GM04504 (cell line): Measurements from ENCODE around the gene NAT10.
"Not testable (repeated sequence)": the region's sequence is repeated elsewhere in the genome, so short reads cannot be mapped to it uniquely, and the experiment has no call there.

Experiments used
- DNase-seq: peaks from one replicate; pipeline ENCODE4 v3.0.0-alpha.2; 2012; ENCODE audit warnings: low read depth

Gene NAT10

GRCh38 chr11:34167961-34168360 lies 62.5 kb downstream of the NAT10 start:
- no peak for DNase-seq

- DNase-seq: no peak
Measured at GRCh38 chr11:34168642-34169420, 63.4 kb downstream of the NAT10 start.

GRCh38 chr11:34169686-34170085 lies 64.3 kb downstream of the NAT10 start:
- no peak for DNase-seq

DNA sequence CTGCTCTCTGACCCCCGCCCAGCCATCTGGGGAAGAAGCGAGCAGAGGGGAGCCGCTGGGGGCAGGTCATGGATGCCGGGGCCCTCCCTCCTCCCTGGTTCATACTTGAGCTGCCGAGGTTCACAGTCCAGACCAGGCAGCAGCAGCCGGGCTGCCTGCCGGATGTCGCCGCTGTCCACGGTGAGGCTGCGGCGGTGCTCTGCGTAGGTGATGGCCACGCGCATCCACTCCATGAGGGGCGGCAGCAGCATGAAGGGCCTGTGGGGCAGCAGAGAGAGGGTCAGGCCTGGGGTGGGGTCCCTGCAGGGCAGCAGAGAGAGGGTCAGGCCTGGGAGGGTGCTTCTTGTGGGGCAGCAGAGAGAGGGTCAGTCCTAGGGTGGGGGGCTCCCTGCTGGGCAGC lies 67.6 kb downstream of the NAT10 start:
- no peak for DNase-seq

GRCh38 chr11:34174412-34175041 lies 69.1 kb downstream of the NAT10 start:
- peak; percentile 31 for DNase-seq

DNA sequence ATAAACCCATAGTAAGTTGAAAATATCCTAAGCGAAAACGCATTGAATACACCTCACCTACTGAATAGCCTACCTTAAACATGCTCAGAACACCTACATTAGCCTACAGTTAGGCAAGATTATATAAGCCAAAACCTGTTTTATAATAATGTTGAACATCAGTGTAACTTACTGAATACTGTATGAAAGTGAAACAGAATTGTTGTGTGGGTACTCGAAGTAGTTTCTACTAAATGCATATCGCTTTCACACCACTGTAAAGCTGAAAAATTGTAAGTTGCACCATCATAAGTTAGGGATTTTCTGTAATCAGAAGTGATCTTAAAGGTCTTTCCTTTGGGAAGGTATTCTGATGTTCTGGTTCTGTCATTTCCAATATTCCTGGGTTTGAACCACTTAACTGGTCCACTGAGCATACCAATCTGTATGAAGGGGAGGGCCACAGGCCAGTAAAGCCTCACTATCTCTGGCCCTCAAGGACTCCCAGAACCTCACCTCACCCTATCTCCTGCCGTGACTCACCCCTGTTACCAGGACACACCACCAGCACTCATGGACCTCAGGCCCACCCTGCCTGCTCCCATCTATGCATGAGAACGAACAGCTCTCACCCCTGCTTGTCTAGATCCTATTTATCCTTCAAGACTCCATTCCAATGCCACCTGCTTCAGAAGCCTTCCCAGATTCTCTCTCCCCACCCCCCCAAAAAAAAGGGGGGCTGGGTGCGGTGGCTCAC lies 70.0 kb downstream of the NAT10 start:
- no peak for DNase-seq

GRCh38 chr11:34176751-34177209 lies 71.4 kb downstream of the NAT10 start:
- DNase-seq: no peak

- no peak for DNase-seq
Measured at GRCh38 chr11:34178209-34178821, 72.9 kb downstream of the NAT10 start.

DNA sequence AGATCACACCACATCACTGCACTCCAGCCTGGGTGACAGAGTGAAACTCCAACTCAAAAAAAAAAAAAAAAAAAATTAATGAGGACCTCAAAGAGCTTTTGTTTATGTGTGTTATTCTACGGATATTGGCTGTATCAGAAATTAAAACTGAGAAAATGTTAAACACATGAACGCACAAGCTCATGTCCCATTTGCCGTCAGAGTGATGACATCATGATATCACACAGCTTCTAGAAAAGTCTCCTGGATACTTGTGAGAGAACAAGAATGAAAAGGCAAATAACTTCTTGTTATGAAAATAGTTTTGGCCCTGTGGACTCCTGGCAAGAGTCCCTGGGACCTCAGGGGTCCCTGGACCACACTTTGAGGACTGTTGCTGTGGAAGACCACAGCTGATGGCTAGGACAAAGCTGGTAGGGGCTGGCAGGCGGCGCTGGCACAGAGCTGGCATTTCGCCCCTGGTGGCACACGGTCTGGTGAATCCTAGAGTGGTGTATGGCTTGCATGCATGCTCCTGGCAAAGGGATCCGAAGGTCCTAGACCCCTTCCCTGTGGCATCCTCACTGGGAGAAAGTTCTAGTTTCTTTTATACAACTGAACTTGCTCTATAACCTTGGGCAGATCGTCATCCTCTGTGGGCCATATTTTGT lies 73.7 kb downstream of the NAT10 start:
- no peak for DNase-seq

DNA sequence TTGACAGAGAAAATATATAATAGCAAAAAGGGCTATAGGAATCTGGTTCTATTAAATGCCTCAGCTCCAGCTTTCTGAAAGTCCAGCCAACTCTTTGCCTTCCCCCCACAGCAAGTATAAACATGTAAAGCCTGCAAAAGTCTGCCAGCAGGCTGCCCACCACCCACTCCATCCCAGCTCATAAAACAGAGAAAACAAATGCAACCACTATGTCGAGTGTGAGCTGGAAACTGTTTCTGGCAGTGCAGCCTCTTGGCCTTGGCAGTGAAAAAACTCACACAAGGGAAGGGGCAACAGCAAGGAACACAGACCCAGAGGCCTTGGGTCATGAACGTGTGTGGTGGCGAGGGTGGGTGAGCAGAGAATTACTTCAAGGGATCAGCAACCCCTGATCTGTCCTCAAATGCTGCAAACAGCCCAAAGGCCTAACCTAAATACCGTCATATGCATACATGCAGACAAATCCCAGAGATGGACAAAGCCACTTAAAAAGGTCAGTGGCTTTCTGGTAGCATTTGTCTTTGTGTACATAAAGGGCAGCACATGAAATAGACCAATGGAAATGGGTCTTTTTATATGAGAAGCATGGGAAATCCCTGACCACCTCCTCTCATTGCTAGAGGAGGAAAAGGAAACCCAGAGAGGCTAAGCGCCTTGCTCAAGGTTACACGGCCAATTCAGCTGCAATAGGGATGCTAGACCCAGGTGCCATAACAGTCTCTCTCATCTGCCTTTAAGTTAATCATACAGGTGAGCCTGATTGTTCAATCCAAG lies 74.8 kb downstream of the NAT10 start:
- no peak for DNase-seq

DNA sequence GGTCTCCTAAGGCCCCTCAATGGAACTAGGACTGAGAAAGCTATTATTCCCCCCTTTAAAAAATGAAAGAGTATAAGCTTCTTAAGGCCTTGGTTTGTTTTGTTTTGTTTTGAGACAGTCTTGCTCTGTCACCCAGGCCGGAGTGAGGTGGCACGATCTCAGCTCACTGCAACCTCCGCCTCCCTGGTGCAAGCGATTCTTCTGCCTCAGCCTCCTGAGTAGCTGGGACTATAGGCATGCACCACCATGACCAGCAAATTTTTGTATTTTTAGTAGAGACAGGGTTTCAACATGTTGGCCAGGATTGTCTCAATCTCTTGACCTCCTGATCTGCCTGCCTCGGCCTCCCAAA lies 75.4 kb downstream of the NAT10 start:
- DNase-seq: not testable (repeated sequence)

GRCh38 chr11:34181251-34181650 lies 75.8 kb downstream of the NAT10 start:
- DNase-seq: no peak

GRCh38 chr11:34181856-34182405 lies 76.5 kb downstream of the NAT10 start:
- no peak for DNase-seq

DNA sequence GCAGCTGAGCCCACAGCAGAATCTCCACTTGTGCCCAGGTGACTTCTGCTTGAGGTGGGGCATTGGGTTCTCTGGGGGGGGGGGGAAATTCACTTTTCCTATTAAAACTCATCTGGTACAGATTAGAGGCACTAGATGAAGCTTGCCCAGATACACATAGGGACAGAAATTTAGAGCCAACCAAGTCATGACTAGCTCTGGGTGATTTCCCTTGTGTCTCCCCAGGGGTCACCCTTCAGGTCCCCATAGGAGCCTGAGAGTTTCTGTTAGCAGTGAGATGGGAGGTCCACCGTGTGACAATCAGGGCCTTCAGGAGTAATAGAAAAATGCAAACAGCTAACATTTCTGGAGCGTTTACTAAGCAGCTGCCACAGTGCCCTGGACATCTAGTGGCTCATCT lies 77.0 kb downstream of the NAT10 start:
- no peak for DNase-seq

GRCh38 chr11:34182921-34183685 lies 77.7 kb downstream of the NAT10 start:
- no peak for DNase-seq

DNA sequence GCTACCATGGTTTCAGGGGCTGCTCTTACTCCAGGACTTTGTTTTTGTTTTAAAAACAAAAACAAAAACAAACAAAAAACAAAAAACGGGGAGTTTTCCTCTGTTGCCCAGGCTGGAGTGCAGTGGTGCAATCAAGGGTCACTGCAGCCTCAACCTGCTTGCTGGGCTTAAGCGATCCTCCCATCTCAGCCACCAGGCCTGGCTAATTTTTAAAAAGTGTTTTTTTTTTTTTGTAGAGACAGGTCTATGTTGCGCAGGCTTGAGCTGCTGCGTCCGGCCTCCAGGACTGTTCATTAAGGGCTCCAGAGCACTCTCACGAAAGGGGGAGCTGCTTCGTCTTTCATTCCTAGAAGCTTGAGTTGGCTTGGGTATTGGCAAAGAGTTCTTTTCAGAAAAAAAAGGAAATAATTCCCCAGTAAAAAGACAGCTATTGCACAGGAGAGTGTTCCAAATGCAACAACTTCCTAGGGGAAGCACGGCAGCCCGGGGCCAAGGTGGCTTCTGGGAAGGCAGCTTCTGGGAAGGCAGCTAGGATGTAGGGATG lies 78.5 kb downstream of the NAT10 start:
- no peak for DNase-seq

DNA sequence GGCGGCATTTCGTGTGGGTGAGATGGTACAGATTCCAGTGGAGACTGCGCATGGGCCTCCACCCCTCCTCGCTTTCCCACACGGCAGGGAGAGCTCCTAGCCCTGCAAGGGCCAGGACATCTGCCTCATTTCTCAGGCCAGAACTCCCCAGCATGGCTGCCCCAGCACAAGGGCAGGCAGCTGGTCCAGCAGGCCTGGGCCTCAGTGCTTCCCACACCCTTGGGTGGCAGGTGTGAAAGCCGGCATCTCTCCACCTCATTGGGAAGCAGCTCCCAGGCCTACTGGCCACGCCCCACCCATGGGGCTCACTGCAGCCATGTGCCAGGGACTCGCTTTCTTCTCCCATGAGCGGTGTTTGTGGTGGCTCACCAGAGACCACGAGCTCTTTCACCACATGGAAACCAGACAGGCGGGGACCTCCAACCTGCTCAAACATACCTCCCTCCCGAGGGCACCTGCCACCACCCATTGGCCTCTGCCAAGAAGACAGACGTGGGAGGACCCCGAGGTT lies 79.1 kb downstream of the NAT10 start:
- no peak for DNase-seq

DNA sequence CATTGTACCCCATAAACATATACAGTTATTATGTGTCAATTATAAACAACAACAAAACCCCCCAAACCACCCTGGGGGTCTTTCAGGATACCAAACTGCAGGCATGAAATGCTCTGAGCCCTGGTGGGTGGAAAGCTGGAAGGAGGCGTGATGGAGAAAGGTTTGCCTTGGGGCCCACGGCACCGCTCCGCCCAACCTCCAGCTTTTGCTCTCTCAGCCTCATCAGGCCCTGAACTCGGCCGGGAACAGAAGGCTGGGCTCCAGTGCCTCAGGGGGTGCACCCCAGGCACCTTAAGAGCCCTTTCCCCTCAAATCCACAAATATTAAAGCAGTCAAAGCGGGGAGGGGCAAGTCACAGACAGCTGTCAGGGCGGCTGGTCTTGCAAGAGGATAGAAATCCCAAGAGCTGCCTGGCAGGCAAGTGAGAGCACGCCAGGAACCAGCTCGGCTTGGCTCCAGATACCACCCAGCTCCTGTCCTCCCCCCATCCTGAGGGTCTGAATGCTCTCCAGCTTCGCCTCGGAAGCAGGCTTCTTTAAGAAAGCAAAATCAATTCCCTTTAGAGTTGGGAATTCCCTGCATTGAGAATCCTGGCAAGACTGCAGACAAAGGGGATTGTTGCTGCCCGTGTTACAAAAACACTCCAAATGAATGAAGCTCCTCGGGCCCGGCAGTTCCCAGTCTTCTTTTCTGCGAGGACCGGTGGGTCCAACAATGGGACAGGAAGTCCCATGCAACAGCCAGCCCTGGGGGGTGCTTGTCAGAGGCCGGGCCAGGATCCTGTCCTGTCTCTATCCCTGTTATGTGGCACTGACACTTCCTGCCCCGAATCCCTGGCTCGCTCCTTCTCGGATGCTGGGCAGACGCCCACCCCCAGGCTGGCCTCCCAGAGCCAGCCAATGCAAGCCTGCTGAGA lies 80.8 kb downstream of the NAT10 start:
- DNase-seq: no peak

DNA sequence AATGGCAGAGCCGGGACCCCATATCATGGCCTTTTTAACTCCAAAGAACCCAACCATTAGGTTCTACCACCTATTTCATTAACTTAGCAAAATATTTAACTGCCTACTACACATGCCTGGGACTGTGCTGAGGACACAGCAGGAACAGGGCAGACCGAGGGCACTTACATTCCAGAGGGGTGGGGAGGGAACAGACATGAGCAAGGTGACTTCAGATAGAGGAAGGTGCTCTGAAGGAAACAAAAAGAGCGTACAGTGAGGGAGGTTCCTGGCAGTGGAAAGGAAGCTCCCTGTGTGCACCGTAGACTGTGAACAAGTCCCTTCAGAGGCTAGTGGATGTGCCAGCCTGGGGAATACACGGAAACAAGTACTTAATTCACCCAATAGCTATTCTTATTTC lies 82.8 kb downstream of the NAT10 start:
- no peak for DNase-seq
